Measurements from ENCODE around the gene ZMIZ1. TPM values are rescaled to one million over a fixed set of nuclear protein-coding genes. Genes with fewer than 3 reads are reported as not detected.

Gene ZMIZ1
- polyA plus RNA-seq, 1 experiment = 7.6 TPM

- Histone ChIP-seq H3K27ac (ENCODE audit: low read depth, low read length) (no peak overlapping the region), H3K4me3 (ENCODE audit: low read depth, low read length) (no peak overlapping the region), H3K9me3 (ENCODE audit: control insufficient read depth, insufficient read depth, low read length) (no peaks in the 10 kb centered on the region), H3K27me3 (ENCODE audit: control insufficient read depth, insufficient read depth, low read length) (no peaks in the 10 kb centered on the region)
- no peak for DNase-seq (ENCODE audit: low read depth, low spot score)
- no peak for TF ChIP-seq CTCF (IDR thresholded peaks at IDR 0.05; ENCODE audit: low read depth, low read length)
- POLR2A ChIA-PET = interaction anchor here (1.0 kb wide), 1 partner anchor 66 kb away, joined by 3 read pairs; no protein-coding TSS in a partner anchor
- CTCF ChIA-PET = no interaction called here
These were observed 213.6 kb downstream of the ZMIZ1 start for GRCh38 chr10:79282388-79282787.

- H3K4me3 ChIP-seq (ENCODE audit: low read depth, low read length) = no peak overlapping the region
These were observed 214.8 kb downstream of the ZMIZ1 start for GRCh38 chr10:79283616-79284015.

GRCh38 chr10:79284158-79284871 lies 215.5 kb downstream of the ZMIZ1 start:
- TF ChIP-seq CTCF (IDR thresholded peaks at IDR 0.05; ENCODE audit: low read depth, low read length) = no peak
- Histone ChIP-seq H3K4me3 (ENCODE audit: low read depth, low read length) (no peak overlapping the region), H3K27ac (ENCODE audit: low read depth, low read length) (no peak overlapping the region), H3K27me3 (ENCODE audit: control insufficient read depth, insufficient read depth, low read length) (no peaks in the 10 kb centered on the region), H3K9me3 (ENCODE audit: control insufficient read depth, insufficient read depth, low read length) (no peaks in the 10 kb centered on the region)
- no peak for DNase-seq (ENCODE audit: low read depth, low spot score)
- ChIA-PET POLR2A (interaction anchor here (1.6 kb wide), 1 partner anchor 15 kb away, joined by 3 read pairs; no protein-coding TSS in a partner anchor), CTCF (no interaction called here)

More at GRCh38 chr10:79283616-79284015, 214.8 kb downstream of the ZMIZ1 start:
- no peak for TF ChIP-seq CTCF (IDR thresholded peaks at IDR 0.05; ENCODE audit: low read depth, low read length)
- CTCF ChIA-PET = no interaction called here
- Histone ChIP-seq H3K9me3 (ENCODE audit: control insufficient read depth, insufficient read depth, low read length) (no peaks in the 10 kb centered on the region), H3K27me3 (ENCODE audit: control insufficient read depth, insufficient read depth, low read length) (no peaks in the 10 kb centered on the region), H3K27ac (ENCODE audit: low read depth, low read length) (no peak overlapping the region)
- POLR2A ChIA-PET = interaction anchor here (1.6 kb wide), 1 partner anchor 15 kb away, joined by 3 read pairs; no protein-coding TSS in a partner anchor
- no peak for DNase-seq (ENCODE audit: low read depth, low spot score)

- CTCF ChIA-PET = no interaction called here
These were observed 216.8 kb downstream of the ZMIZ1 start for GRCh38 chr10:79285315-79286197.

More at GRCh38 chr10:79285315-79286197, 216.8 kb downstream of the ZMIZ1 start:
- Histone ChIP-seq H3K4me3 (ENCODE audit: low read depth, low read length) (no peak overlapping the region), H3K27me3 (ENCODE audit: control insufficient read depth, insufficient read depth, low read length) (no peaks in the 10 kb centered on the region), H3K9me3 (ENCODE audit: control insufficient read depth, insufficient read depth, low read length) (no peaks in the 10 kb centered on the region), H3K27ac (ENCODE audit: low read depth, low read length) (no peak overlapping the region)
- DNase-seq (ENCODE audit: low read depth, low spot score) = no peak
- TF ChIP-seq CTCF (IDR thresholded peaks at IDR 0.05; ENCODE audit: low read depth, low read length) = no peak
- POLR2A ChIA-PET = no interaction called here
